ENCODE data around the gene IRAK2.
A peak's percentile ranks its signal among the peaks of the same experiment; 100 is the strongest.
"Not testable (repeated sequence)": the region's sequence is repeated elsewhere in the genome, so short reads cannot be mapped to it uniquely, and the experiment has no call there.

IRAK2 gene

GRCh38 chr3:10260211-10260701 is 95.5 kb downstream of the IRAK2 start:
- Histone ChIP-seq H3K4me1 (ENCODE audit: control insufficient read depth, insufficient read depth, low read length, poor library complexity, severe bottlenecking) (no peaks in the 10 kb centered on the region), H3K9me3 (ENCODE audit: control insufficient read depth, low read length) (no peaks in the 10 kb centered on the region), H3K36me3 (ENCODE audit: control insufficient read depth, insufficient read depth, low read length) (peaks cover 59% of the 10 kb centered on the region), H3K4me3 (ENCODE audit: extremely low read depth, insufficient read depth, low read length, poor library complexity, severe bottlenecking) (no peak overlapping the region), H3K27ac (ENCODE audit: low read depth, low read length, severe bottlenecking) (no peak overlapping the region)
- 98% methylated on average over 6 of the region's 6 CpGs for WGBS, 2 experiments (ENCODE audit: insufficient coverage in 2 of 2)

- H3K36me3 ChIP-seq (ENCODE audit: control insufficient read depth, insufficient read depth, low read length), result peaks cover 58% of the 10 kb centered on the region
- 97 to 100% methylated on average over 2 to 3 of the region's 4 CpGs for WGBS, 2 experiments (ENCODE audit: insufficient coverage in 2 of 2)
Observed at GRCh38 chr3:10262027-10262426, 97.3 kb downstream of the IRAK2 start.

DNA sequence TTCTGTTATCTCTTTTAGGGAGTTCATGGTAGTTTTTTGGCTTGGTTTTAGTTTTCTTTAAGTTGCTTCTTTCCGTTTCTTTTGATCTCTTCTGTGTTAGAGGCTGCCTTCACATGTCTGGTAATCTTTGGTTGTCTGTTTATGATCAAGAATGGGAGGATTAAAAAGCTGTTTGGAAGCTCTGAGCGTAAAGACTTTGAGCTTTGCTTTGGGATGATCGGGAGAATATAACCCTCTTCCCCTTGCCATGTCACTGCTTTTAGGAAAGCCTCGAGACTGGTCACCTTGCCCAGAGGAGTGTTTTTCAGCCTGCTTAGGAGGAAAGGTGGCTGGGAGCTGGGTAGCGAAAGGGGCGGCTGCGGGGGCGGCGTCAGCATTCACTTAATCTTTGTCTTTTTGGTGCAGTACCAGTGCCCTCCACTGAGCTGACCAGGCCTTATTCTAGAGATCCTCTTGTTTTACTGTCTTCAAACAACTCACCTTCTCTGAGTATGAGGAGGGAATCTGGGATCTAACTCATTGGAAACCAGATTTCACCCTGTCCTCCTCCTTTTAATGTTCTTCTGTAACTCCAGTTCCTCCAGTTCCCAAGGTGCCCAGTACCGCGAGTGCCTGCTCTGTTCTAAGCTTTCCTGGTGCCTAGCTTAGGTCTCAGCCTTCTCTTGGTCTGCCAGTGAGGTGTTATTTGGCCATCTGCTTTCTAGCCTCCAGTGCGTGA is 99.1 kb downstream of the IRAK2 start:
- Histone ChIP-seq H3K27ac (ENCODE audit: low read depth, low read length, severe bottlenecking) (peak overlapping the region; percentile 69), H3K4me3 (ENCODE audit: extremely low read depth, insufficient read depth, low read length, poor library complexity, severe bottlenecking) (no peak overlapping the region)
- WGBS, 2 experiments (ENCODE audit: insufficient coverage in 2 of 2), result 75 to 77% methylated on average over 4 to 6 of the region's 12 CpGs

More at GRCh38 chr3:10262027-10262426, 97.3 kb downstream of the IRAK2 start:
- H3K4me3 ChIP-seq (ENCODE audit: extremely low read depth, insufficient read depth, low read length, poor library complexity, severe bottlenecking), result no peak overlapping the region
- no peaks in the 10 kb centered on the region for H3K4me1 ChIP-seq (ENCODE audit: control insufficient read depth, insufficient read depth, low read length, poor library complexity, severe bottlenecking)
- H3K27ac ChIP-seq (ENCODE audit: low read depth, low read length, severe bottlenecking), result no peak overlapping the region
- no peaks in the 10 kb centered on the region for H3K9me3 ChIP-seq (ENCODE audit: control insufficient read depth, low read length)

GRCh38 chr3:10265833-10266232 is 101.1 kb downstream of the IRAK2 start:
- WGBS, 2 experiments (ENCODE audit: insufficient coverage in 2 of 2), result 100% methylated on average over 1 of the region's 2 CpGs
- no peak overlapping the region for H3K4me3 ChIP-seq (ENCODE audit: extremely low read depth, insufficient read depth, low read length, poor library complexity, severe bottlenecking)
- H3K27ac ChIP-seq (ENCODE audit: low read depth, low read length, severe bottlenecking), result no peak overlapping the region
- H3K36me3 ChIP-seq (ENCODE audit: control insufficient read depth, insufficient read depth, low read length), result peaks cover 52% of the 10 kb centered on the region
- H3K4me1 ChIP-seq (ENCODE audit: control insufficient read depth, insufficient read depth, low read length, poor library complexity, severe bottlenecking), result no peaks in the 10 kb centered on the region
- H3K9me3 ChIP-seq (ENCODE audit: control insufficient read depth, low read length), result no peaks in the 10 kb centered on the region

More for the DNA sequence above, 99.1 kb downstream of the IRAK2 start:
- Histone ChIP-seq H3K36me3 (ENCODE audit: control insufficient read depth, insufficient read depth, low read length) (peaks cover 52% of the 10 kb centered on the region), H3K4me1 (ENCODE audit: control insufficient read depth, insufficient read depth, low read length, poor library complexity, severe bottlenecking) (no peaks in the 10 kb centered on the region), H3K9me3 (ENCODE audit: control insufficient read depth, low read length) (no peaks in the 10 kb centered on the region)

- not testable (repeated sequence) for H3K27ac ChIP-seq (ENCODE audit: low read depth, low read length, severe bottlenecking); H3K9me3 ChIP-seq (ENCODE audit: control insufficient read depth, low read length); H3K4me3 ChIP-seq (ENCODE audit: extremely low read depth, insufficient read depth, low read length, poor library complexity, severe bottlenecking); H3K4me1 ChIP-seq (ENCODE audit: control insufficient read depth, insufficient read depth, low read length, poor library complexity, severe bottlenecking)
- peaks cover 53% of the 10 kb centered on the region for H3K36me3 ChIP-seq (ENCODE audit: control insufficient read depth, insufficient read depth, low read length)
- 94 to 100% methylated on average over 1 to 3 of the region's 7 CpGs for WGBS, 2 experiments (ENCODE audit: insufficient coverage in 2 of 2)
Observed at GRCh38 chr3:10266936-10267335, 102.2 kb downstream of the IRAK2 start.

DNA sequence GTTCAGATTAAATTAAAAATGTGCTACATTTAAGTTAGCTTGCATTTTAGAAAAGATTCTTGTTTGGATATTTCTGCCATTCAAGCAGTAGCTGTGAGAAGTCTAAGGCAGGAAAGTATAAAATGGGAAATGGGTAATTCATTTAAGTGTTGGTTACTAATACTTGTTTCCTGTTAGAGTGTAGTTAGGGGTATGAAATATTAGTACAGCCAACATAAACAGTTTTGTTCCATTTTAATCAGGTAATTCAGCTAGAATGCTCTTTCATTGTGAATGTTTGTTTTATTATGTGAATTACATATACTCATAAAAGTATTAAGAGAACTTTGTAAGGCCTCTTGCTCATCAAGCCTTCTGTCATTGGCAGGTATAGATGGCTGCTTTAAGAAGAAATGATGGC is 103.4 kb downstream of the IRAK2 start:
- Histone ChIP-seq H3K4me1 (ENCODE audit: control insufficient read depth, insufficient read depth, low read length, poor library complexity, severe bottlenecking) (no peaks in the 10 kb centered on the region), H3K36me3 (ENCODE audit: control insufficient read depth, insufficient read depth, low read length) (peaks cover 55% of the 10 kb centered on the region), H3K27ac (ENCODE audit: low read depth, low read length, severe bottlenecking) (no peak overlapping the region), H3K4me3 (ENCODE audit: extremely low read depth, insufficient read depth, low read length, poor library complexity, severe bottlenecking) (no peak overlapping the region), H3K9me3 (ENCODE audit: control insufficient read depth, low read length) (no peaks in the 10 kb centered on the region)

DNA sequence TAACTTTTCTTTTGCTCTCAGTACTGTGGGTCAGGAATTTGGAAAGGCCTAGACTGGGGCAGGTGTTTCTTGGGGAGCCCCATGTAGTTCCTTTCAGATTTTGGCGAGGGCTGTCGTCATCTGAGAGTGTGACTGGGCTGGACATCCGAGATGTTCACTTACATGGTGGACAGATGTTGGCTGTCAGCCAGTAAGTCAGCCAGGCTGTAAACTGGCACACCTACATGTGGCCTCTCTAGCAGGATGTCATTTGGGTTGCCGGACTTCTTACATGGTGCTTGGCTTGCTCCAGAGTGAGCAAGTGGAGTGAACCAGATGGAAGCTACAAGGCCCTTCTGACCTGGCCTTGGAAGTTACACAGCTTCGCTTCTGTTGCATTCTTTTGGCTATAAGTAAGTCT is 104.2 kb downstream of the IRAK2 start:
- WGBS, 2 experiments (ENCODE audit: insufficient coverage in 2 of 2), result 90 to 100% methylated on average over 3 to 5 of the region's 5 CpGs
- H3K27ac ChIP-seq (ENCODE audit: low read depth, low read length, severe bottlenecking), result no peak overlapping the region
- H3K4me1 ChIP-seq (ENCODE audit: control insufficient read depth, insufficient read depth, low read length, poor library complexity, severe bottlenecking), result no peaks in the 10 kb centered on the region
- no peak overlapping the region for H3K4me3 ChIP-seq (ENCODE audit: extremely low read depth, insufficient read depth, low read length, poor library complexity, severe bottlenecking)
- H3K9me3 ChIP-seq (ENCODE audit: control insufficient read depth, low read length), result no peaks in the 10 kb centered on the region
- H3K36me3 ChIP-seq (ENCODE audit: control insufficient read depth, insufficient read depth, low read length), result peaks cover 59% of the 10 kb centered on the region

DNA sequence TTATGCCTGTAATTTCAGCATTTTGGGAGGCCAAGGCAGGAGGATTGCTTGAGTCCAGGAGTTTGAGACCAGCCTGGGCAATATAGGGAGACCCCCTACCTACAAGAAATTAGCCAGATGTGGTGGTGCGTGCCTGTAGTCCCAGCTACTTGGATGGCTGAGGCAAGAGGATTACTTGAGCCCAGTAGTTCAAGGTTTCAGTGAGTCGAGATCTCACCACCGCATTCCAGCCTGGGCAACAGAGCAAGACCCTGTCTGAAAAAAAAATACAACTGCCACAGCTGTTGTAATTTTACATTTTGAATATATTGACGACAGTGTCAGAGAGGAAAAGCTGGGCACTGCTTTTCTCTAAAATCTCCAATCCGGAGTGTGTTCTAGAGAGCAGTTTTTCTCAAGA is 104.7 kb downstream of the IRAK2 start:
- Histone ChIP-seq H3K27ac (ENCODE audit: low read depth, low read length, severe bottlenecking) (no peak overlapping the region), H3K4me3 (ENCODE audit: extremely low read depth, insufficient read depth, low read length, poor library complexity, severe bottlenecking) (no peak overlapping the region), H3K36me3 (ENCODE audit: control insufficient read depth, insufficient read depth, low read length) (peaks cover 59% of the 10 kb centered on the region), H3K4me1 (ENCODE audit: control insufficient read depth, insufficient read depth, low read length, poor library complexity, severe bottlenecking) (no peaks in the 10 kb centered on the region), H3K9me3 (ENCODE audit: control insufficient read depth, low read length) (no peaks in the 10 kb centered on the region)
- WGBS, 2 experiments (ENCODE audit: insufficient coverage in 2 of 2), result 89 to 100% methylated on average over 4 of the region's 5 CpGs

- peaks cover 58% of the 10 kb centered on the region for H3K36me3 ChIP-seq (ENCODE audit: control insufficient read depth, insufficient read depth, low read length)
Observed at GRCh38 chr3:10272476-10272875, 107.8 kb downstream of the IRAK2 start.

GRCh38 chr3:10272977-10273376 is 108.3 kb downstream of the IRAK2 start:
- H3K27ac ChIP-seq (ENCODE audit: low read depth, low read length, severe bottlenecking), result no peak overlapping the region
- no peak overlapping the region for H3K4me3 ChIP-seq (ENCODE audit: extremely low read depth, insufficient read depth, low read length, poor library complexity, severe bottlenecking)
- H3K4me1 ChIP-seq (ENCODE audit: control insufficient read depth, insufficient read depth, low read length, poor library complexity, severe bottlenecking), result no peaks in the 10 kb centered on the region
- no peaks in the 10 kb centered on the region for H3K9me3 ChIP-seq (ENCODE audit: control insufficient read depth, low read length)
- WGBS, 2 experiments (ENCODE audit: insufficient coverage in 2 of 2), result 94 to 100% methylated on average over 2 of the region's 2 CpGs
- peaks cover 61% of the 10 kb centered on the region for H3K36me3 ChIP-seq (ENCODE audit: control insufficient read depth, insufficient read depth, low read length)

More at GRCh38 chr3:10272476-10272875, 107.8 kb downstream of the IRAK2 start:
- H3K4me1 ChIP-seq (ENCODE audit: control insufficient read depth, insufficient read depth, low read length, poor library complexity, severe bottlenecking); H3K27ac ChIP-seq (ENCODE audit: low read depth, low read length, severe bottlenecking); H3K4me3 ChIP-seq (ENCODE audit: extremely low read depth, insufficient read depth, low read length, poor library complexity, severe bottlenecking); H3K9me3 ChIP-seq (ENCODE audit: control insufficient read depth, low read length): not testable (repeated sequence)
- 87 to 96% methylated on average over 4 to 9 of the region's 11 CpGs for WGBS, 2 experiments (ENCODE audit: insufficient coverage in 2 of 2)

DNA sequence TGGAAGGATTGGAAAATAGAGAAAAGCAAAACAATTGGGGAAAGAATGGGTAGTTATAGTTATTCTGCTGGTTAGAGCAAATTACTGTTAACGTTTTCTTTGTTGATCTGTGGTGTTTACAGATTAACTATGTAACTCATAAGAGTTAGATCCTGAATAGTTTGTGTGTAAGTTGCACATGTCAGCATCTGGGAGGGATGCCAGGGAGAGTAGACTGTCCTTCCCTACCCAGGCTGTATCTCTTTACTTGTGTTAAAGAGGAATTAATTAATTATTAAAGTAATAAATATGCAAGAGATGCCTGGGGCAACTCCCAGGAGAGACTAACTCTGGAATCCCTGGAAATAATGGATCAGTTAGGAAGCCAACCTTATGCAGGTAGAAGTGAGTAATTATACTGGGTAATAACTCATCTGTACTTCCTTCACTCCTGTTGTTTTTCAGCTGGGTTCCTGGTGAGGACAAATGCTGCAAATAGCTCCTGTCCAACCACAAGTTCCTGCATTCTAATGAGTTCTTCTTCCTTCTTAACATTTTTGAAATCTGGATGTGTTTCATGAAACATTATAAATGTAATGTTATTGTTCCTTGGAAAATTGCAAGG is 109.1 kb downstream of the IRAK2 start:
- peaks cover 66% of the 10 kb centered on the region for H3K36me3 ChIP-seq (ENCODE audit: control insufficient read depth, insufficient read depth, low read length)
- WGBS, 2 experiments (ENCODE audit: insufficient coverage in 2 of 2), result 100% methylated on average over 1 of the region's 1 CpG
- no peak overlapping the region for H3K4me3 ChIP-seq (ENCODE audit: extremely low read depth, insufficient read depth, low read length, poor library complexity, severe bottlenecking)
- no peak overlapping the region for H3K27ac ChIP-seq (ENCODE audit: low read depth, low read length, severe bottlenecking)
- no peaks in the 10 kb centered on the region for H3K9me3 ChIP-seq (ENCODE audit: control insufficient read depth, low read length)
- no peaks in the 10 kb centered on the region for H3K4me1 ChIP-seq (ENCODE audit: control insufficient read depth, insufficient read depth, low read length, poor library complexity, severe bottlenecking)

Measured in mesodermal cell (in vitro differentiated cells).